ENCODE measurements around the gene SCARF2. TPM values are rescaled to one million over a fixed set of nuclear protein-coding genes. Genes with fewer than 3 reads are reported as not detected.

Gene SCARF2
- polyA plus RNA-seq, 3 donors: 0.12 to 0.51 TPM; not detected in 1

DNA sequence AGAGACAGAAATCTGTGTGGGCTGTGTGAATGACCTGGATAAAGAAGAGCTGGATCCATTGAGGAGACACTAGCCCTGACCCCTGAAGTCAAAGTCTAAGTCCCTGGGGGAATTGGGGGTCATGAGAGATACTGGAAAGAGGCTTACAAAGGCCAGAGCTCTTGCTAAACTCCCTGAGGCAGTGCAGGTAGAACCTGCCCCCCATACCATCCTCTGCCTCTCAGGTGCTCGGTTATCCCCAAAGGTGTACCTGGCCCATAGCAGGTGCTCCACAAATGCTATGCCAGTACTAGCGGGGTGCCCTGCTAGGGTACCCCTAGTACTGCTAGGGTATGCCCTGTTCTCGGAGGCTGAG is 19.1 kb upstream of the SCARF2 start:
- no peaks in the 10 kb centered on the region for H3K27me3 ChIP-seq (ENCODE audit: control insufficient read depth in 2 of 2, insufficient read depth in 2 of 2, low read length in 2 of 2)
- no peak overlapping the region for H2AFZ ChIP-seq (ENCODE audit: insufficient read depth, low read depth, low read length, poor library complexity, severe bottlenecking)
- Mint-ChIP-seq H3K27me3 (ENCODE audit: low read depth in 3 of 3) (peaks cover 0 to 6% (median 0%) of the 10 kb centered on the region in 3 donors), H3K27ac (peak overlapping the region in 1 of 7 donors; percentile 73), H3K9me3 (no peaks in the 10 kb centered on the region), H3K4me3 (no peak overlapping the region), H3K4me1 (peaks cover 24% of the 10 kb centered on the region), H3K36me3 (peaks cover 51 to 61% of the 10 kb centered on the region in 2 donors)
- H3K4me1 ChIP-seq (ENCODE audit: control insufficient read depth in 1 of 2, insufficient read depth in 2 of 2, low read length in 2 of 2): peaks cover 25 to 29% of the 10 kb centered on the region in 2 donors
- no peak overlapping the region for H3K9ac ChIP-seq (ENCODE audit: insufficient read depth, low read length, poor library complexity, severe bottlenecking)
- H3K9me3 ChIP-seq (replicated peaks in 1 of 2; ENCODE audit: control insufficient read depth in 1 of 2, insufficient read depth in 1 of 2, low read length in 2 of 2): no peaks in the 10 kb centered on the region
- DNase-seq: peak in 1 of 3 donors; percentile 1
- WGBS (ENCODE audit: insufficient coverage): 92% methylated on average over 3 of the region's 3 CpGs
- H4K20me1 ChIP-seq (ENCODE audit: insufficient read depth, low read length): no peaks in the 10 kb centered on the region
- H3K4me2 ChIP-seq (replicated peaks; ENCODE audit: extremely low read depth, low read length, poor library complexity, severe bottlenecking): no peak overlapping the region
- H3K27ac ChIP-seq (ENCODE audit: low read depth in 1 of 2, low read length in 2 of 2): no peak overlapping the region
- intact Hi-C loops (cut with micrococcal nuclease): loop anchor here (1.0 to 2.0 kb wide), 2 partner anchors 38 kb away; no protein-coding TSS in a partner anchor
- TF ChIP-seq, protein P1, sequence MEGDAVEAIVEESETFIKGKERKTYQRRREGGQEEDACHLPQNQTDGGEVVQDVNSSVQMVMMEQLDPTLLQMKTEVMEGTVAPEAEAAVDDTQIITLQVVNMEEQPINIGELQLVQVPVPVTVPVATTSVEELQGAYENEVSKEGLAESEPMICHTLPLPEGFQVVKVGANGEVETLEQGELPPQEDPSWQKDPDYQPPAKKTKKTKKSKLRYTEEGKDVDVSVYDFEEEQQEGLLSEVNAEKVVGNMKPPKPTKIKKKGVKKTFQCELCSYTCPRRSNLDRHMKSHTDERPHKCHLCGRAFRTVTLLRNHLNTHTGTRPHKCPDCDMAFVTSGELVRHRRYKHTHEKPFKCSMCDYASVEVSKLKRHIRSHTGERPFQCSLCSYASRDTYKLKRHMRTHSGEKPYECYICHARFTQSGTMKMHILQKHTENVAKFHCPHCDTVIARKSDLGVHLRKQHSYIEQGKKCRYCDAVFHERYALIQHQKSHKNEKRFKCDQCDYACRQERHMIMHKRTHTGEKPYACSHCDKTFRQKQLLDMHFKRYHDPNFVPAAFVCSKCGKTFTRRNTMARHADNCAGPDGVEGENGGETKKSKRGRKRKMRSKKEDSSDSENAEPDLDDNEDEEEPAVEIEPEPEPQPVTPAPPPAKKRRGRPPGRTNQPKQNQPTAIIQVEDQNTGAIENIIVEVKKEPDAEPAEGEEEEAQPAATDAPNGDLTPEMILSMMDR (IDR thresholded peaks at IDR 0.05): no peak
- H3K4me3 ChIP-seq (replicated peaks in 1 of 3; ENCODE audit: low read depth in 2 of 3, low read length in 3 of 3): no peak overlapping the region
- H3K79me2 ChIP-seq (ENCODE audit: insufficient read depth, low read length): no peaks in the 10 kb centered on the region
- H3K36me3 ChIP-seq (replicated peaks in 1 of 2; ENCODE audit: control insufficient read depth in 1 of 2, insufficient read depth in 2 of 2, low read length in 2 of 2): peaks cover 19 to 45% of the 10 kb centered on the region in 2 donors

GRCh38 chr22:20456064-20456721 is 18.6 kb upstream of the SCARF2 start:
- WGBS (ENCODE audit: insufficient coverage): no CpG with 5 or more reads among the region's 6 CpGs
- Histone ChIP-seq H3K9me3 (replicated peaks in 1 of 2; ENCODE audit: control insufficient read depth in 1 of 2, insufficient read depth in 1 of 2, low read length in 2 of 2) (no peaks in the 10 kb centered on the region), H3K4me1 (ENCODE audit: control insufficient read depth in 1 of 2, insufficient read depth in 2 of 2, low read length in 2 of 2) (peaks cover 25 to 29% of the 10 kb centered on the region in 2 donors), H3K27ac (ENCODE audit: low read depth in 1 of 2, low read length in 2 of 2) (no peak overlapping the region), H3K79me2 (ENCODE audit: insufficient read depth, low read length) (no peaks in the 10 kb centered on the region), H4K20me1 (ENCODE audit: insufficient read depth, low read length) (no peaks in the 10 kb centered on the region), H3K27me3 (ENCODE audit: control insufficient read depth in 2 of 2, insufficient read depth in 2 of 2, low read length in 2 of 2) (no peaks in the 10 kb centered on the region), H3K4me2 (replicated peaks; ENCODE audit: extremely low read depth, low read length, poor library complexity, severe bottlenecking) (no peak overlapping the region), H3K4me3 (replicated peaks in 1 of 3; ENCODE audit: low read depth in 2 of 3, low read length in 3 of 3) (no peak overlapping the region), H3K36me3 (replicated peaks in 1 of 2; ENCODE audit: control insufficient read depth in 1 of 2, insufficient read depth in 2 of 2, low read length in 2 of 2) (peaks cover 19 to 50% of the 10 kb centered on the region in 2 donors), H3K9ac (ENCODE audit: insufficient read depth, low read length, poor library complexity, severe bottlenecking) (no peak overlapping the region), H2AFZ (ENCODE audit: insufficient read depth, low read depth, low read length, poor library complexity, severe bottlenecking) (no peak overlapping the region)
- no peak overlapping the region for H3K4me3 Mint-ChIP-seq
- peaks cover 56 to 64% of the 10 kb centered on the region in 2 donors for H3K36me3 Mint-ChIP-seq
- peaks cover 24% of the 10 kb centered on the region for H3K4me1 Mint-ChIP-seq
- H3K27me3 Mint-ChIP-seq (ENCODE audit: low read depth in 3 of 3): peaks cover 0 to 4% (median 0%) of the 10 kb centered on the region in 3 donors
- H3K9me3 Mint-ChIP-seq: no peaks in the 10 kb centered on the region
- DNase-seq: peak; percentile 64 to 74 (median 74)
- H3K27ac Mint-ChIP-seq: peak overlapping the region in 2 of 7 donors; percentile 39 to 73
- intact Hi-C loops (cut with micrococcal nuclease): loop anchor here (1.0 to 2.0 kb wide), 2 partner anchors 37 to 38 kb away; no protein-coding TSS in a partner anchor
- TF ChIP-seq, protein P1 (IDR thresholded peaks at IDR 0.05): peak; percentile 92
